NB4 (cell line): ENCODE measurements around the gene BMPER.

Experiments used
- DNase-seq: peaks from one replicate; pipeline ENCODE4 v3.0.0; 2010; ENCODE audit warnings: low read depth
- H3K4me3 ChIP-seq: one replicate; pipeline ENCODE4 v1.5.1; 2011; ENCODE audit warnings: mild to moderate bottlenecking, low read depth, low read length, moderate library complexity
- CTCF ChIP-seq: IDR thresholded peaks from one replicate; pipeline ENCODE4 v1.5.1; 2012; ENCODE audit warnings: low read depth, low read length
- MYC ChIP-seq: IDR thresholded peaks from 2 replicates; pipeline ENCODE4 v1.6.1; 2011; ENCODE audit warnings: low read depth, low read length
- POLR2A ChIP-seq: IDR thresholded peaks from 2 replicates; pipeline ENCODE4 v1.6.1; 2011; ENCODE audit warnings: mild to moderate bottlenecking; ENCODE audit not compliant: insufficient read length; ENCODE audit errors: extremely low read depth
- TF ChIP-seq, protein P1 (sequence below): IDR thresholded peaks from 2 replicates; pipeline ENCODE4 v1.6.1; 2011; ENCODE audit warnings: low read depth, low read length

Gene BMPER

GRCh38 chr7:34115503-34115902 is 210.2 kb downstream of the BMPER start:
- TF ChIP-seq, protein P1, sequence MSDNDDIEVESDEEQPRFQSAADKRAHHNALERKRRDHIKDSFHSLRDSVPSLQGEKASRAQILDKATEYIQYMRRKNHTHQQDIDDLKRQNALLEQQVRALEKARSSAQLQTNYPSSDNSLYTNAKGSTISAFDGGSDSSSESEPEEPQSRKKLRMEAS, result no peak
- TF ChIP-seq CTCF (no peak), MYC (no peak), POLR2A (no peak)
- no peak for DNase-seq

GRCh38 chr7:34117573-34117972 is 212.2 kb downstream of the BMPER start:
- TF ChIP-seq MYC (no peak), CTCF (no peak), POLR2A (no peak)
- TF ChIP-seq, protein P1, result no peak
- no peak overlapping the region for H3K4me3 ChIP-seq

More at GRCh38 chr7:34115503-34115902, 210.2 kb downstream of the BMPER start:
- H3K4me3 ChIP-seq, result no peak overlapping the region

GRCh38 chr7:34121366-34121765 is 216.0 kb downstream of the BMPER start:
- H3K4me3 ChIP-seq, result no peak overlapping the region
- TF ChIP-seq POLR2A, result no peak
- TF ChIP-seq, protein P1, result no peak
- TF ChIP-seq MYC, result no peak
- no peak for TF ChIP-seq CTCF

More at GRCh38 chr7:34117573-34117972, 212.2 kb downstream of the BMPER start:
- no peak for DNase-seq

DNA sequence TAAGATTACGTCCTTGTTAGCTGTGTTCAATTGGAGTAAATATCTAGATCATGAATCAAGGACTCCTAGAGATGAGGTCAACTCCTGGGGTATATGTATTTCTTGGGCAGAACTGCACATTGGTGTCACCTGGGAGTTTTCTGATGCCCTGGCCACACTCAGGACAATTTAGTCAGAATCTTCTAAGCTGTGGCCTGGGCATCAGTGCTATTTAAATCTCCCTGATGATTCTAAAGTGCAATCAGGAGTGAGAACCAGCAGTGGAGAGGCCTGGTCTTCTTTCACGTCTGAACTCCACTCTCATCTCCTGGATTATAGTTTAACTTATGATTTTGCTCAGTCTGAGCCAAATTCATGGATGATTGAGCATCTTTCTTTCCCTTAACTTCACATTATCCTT is 218.0 kb downstream of the BMPER start:
- no peak overlapping the region for H3K4me3 ChIP-seq
- no peak for TF ChIP-seq CTCF
- TF ChIP-seq, protein P1, result no peak
- TF ChIP-seq MYC, result no peak
- no peak for TF ChIP-seq POLR2A
- DNase-seq, result no peak

More at GRCh38 chr7:34121366-34121765, 216.0 kb downstream of the BMPER start:
- DNase-seq, result no peak

DNA sequence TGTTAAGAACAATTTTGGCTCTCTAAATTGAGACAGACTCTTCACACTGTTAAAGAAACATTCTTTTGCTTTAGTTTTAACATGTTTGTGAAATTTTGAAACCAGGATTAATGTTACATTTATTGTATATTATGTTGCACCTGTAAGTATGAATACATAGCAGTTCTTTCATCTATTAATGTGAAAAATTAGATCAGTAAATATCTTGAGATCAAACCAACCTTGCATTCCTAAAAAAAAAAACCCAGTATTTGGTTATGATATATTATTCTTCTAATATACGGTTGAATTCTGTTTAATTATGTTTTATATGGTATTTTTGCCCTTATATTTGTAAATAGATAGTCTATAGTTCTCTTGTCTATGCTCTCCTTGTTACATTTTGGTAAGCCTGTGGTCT is 219.4 kb downstream of the BMPER start:
- TF ChIP-seq, protein P1, result no peak
- TF ChIP-seq MYC, result no peak
- no peak for TF ChIP-seq CTCF
- no peak for TF ChIP-seq POLR2A
- H3K4me3 ChIP-seq, result no peak overlapping the region
- DNase-seq, result no peak

DNA sequence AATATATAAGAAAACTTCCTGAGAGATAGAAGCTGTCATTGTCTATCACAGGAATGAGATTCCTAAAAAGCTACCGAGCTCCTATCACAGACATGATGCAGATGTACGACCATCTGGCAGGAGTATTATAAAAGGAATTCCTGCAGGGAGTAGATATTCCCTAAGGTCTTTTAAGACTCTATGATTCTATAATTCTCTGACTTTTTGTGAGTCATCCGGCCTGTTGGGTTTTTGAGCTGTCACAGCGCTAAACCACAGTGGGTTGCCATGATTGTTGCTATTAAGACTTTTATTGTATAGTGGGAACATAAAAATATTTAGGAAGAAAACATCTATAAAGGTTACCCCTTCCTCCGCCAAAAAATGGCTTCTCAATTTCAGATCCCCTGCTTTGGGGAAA is 223.4 kb downstream of the BMPER start:
- no peak for DNase-seq

More for the DNA sequence above, 223.4 kb downstream of the BMPER start:
- no peak overlapping the region for H3K4me3 ChIP-seq
- TF ChIP-seq POLR2A (no peak), MYC (no peak), CTCF (no peak)
- TF ChIP-seq, protein P1, result no peak
